GM12878 (cell line): ENCODE results near the gene SARS2.

Experiments used
- CTCF ChIP-seq, 3 experiments: IDR thresholded peaks in 2 of 3; conservative IDR thresholded peaks in 1 of 3; 2 replicates each; pipeline ENCODE4 v1.5.1; 2011; ENCODE audit warnings: low read depth in 3 of 3, low read length in 3 of 3, mild to moderate bottlenecking in 3 of 3, control low read depth in 2 of 3, moderate library complexity in 2 of 3, inconsistent platforms in 1 of 3, mixed read lengths in 1 of 3; ENCODE audit not compliant: control insufficient read depth in 2 of 3, insufficient read depth in 1 of 3; ENCODE audit errors: extremely low read depth in 1 of 3
- POLR2AphosphoS2 ChIP-seq: IDR thresholded peaks from 2 replicates; pipeline ENCODE4 v1.6.1; 2011; ENCODE audit warnings: low read depth, mild to moderate bottlenecking, low read length, improper control_type of control experiment, moderate library complexity
- POLR2AphosphoS5 ChIP-seq: IDR thresholded peaks from 2 replicates; pipeline ENCODE4 v1.6.1; 2011; ENCODE audit warnings: mild to moderate bottlenecking, low read length, inconsistent platforms
- TARDBP ChIP-seq: IDR thresholded peaks from 2 replicates; pipeline ENCODE4 v1.6.1; 2016; ENCODE audit warnings: borderline replicate concordance

- TF ChIP-seq POLR2AphosphoS5, result no peak
- no peak for TF ChIP-seq TARDBP
- TF ChIP-seq CTCF (IDR thresholded peaks at IDR 0.05 in 2 of 3, conservative IDR thresholded peaks at IDR 0.05 in 1 of 3; ENCODE audit: control insufficient read depth in 2 of 3, extremely low read depth in 1 of 3, insufficient read depth in 1 of 3, low read depth in 3 of 3, low read length in 3 of 3), result no peak
- TF ChIP-seq POLR2AphosphoS2, result no peak
Measured at GRCh38 chr19:38924388-38924787, 6.2 kb downstream of the SARS2 start.
